HPDE6-E6E7 (cell line): Measurements from ENCODE around the gene PTPRN2.
"Not testable (repeated sequence)": the region's sequence is repeated elsewhere in the genome, so short reads cannot be mapped to it uniquely, and the experiment has no call there.

Experiments
- DNase-seq: peaks from one replicate; pipeline ENCODE4 v3.0.0; 2011; ENCODE audit warnings: missing footprints; ENCODE audit errors: extremely low spot score

The PTPRN2 gene

GRCh38 chr7:157669768-157670351 is 917.8 kb downstream of the PTPRN2 start:
- DNase-seq, result no peak

GRCh38 chr7:157668884-157669767 is 918.5 kb downstream of the PTPRN2 start:
- no peak for DNase-seq

- no peak for DNase-seq
These were observed 919.3 kb downstream of the PTPRN2 start for GRCh38 chr7:157668221-157668883.

- no peak for DNase-seq
These were observed 919.9 kb downstream of the PTPRN2 start for GRCh38 chr7:157667731-157668130.

GRCh38 chr7:157667261-157667660 is 920.4 kb downstream of the PTPRN2 start:
- no peak for DNase-seq

GRCh38 chr7:157666530-157667040 is 921.0 kb downstream of the PTPRN2 start:
- DNase-seq, result no peak

- DNase-seq, result not testable (repeated sequence)
These were observed 922.0 kb downstream of the PTPRN2 start for GRCh38 chr7:157665634-157665988.

- no peak for DNase-seq
These were observed 922.6 kb downstream of the PTPRN2 start for GRCh38 chr7:157664871-157665633.

- no peak for DNase-seq
These were observed 923.6 kb downstream of the PTPRN2 start for GRCh38 chr7:157664034-157664433.

GRCh38 chr7:157662981-157663716 is 924.5 kb downstream of the PTPRN2 start:
- DNase-seq, result no peak

GRCh38 chr7:157662110-157662791 is 925.4 kb downstream of the PTPRN2 start:
- DNase-seq, result no peak

GRCh38 chr7:157661611-157661975 is 926.0 kb downstream of the PTPRN2 start:
- DNase-seq, result no peak

GRCh38 chr7:157660971-157661610 is 926.5 kb downstream of the PTPRN2 start:
- DNase-seq, result no peak

- DNase-seq, result no peak
These were observed 928.7 kb downstream of the PTPRN2 start for GRCh38 chr7:157658851-157659412.

GRCh38 chr7:157657741-157658740 is 929.6 kb downstream of the PTPRN2 start:
- no peak for DNase-seq

- DNase-seq, result no peak
These were observed 931.3 kb downstream of the PTPRN2 start for GRCh38 chr7:157656195-157656769.

GRCh38 chr7:157654350-157654749 is 933.3 kb downstream of the PTPRN2 start:
- DNase-seq, result no peak

GRCh38 chr7:157653827-157654207 is 933.8 kb downstream of the PTPRN2 start:
- DNase-seq, result no peak
